Upper lobe of right lung (tissue), 1 donor: ENCODE measurements around the gene CNPY4. TPM values are rescaled to one million over a fixed set of nuclear protein-coding genes. Genes with fewer than 3 reads are reported as not detected.
A peak's percentile ranks its signal among the peaks of the same experiment; 100 is the strongest.

Source experiments
- ATAC-seq: fragments of 200-7000 bp; cut with Tn5 transposase; one replicate; pipeline ENCODE4 v1.9.1; 2020; ENCODE audit warnings: mild to moderate bottlenecking, moderate library complexity
- DNase-seq: peaks from one replicate; pipeline ENCODE4 v3.0.0-alpha.2; 2020
- H3K27ac ChIP-seq: fragments of 200-600 bp; one replicate; pipeline ENCODE4 v1.8.0; 2022
- H3K27me3 ChIP-seq: fragments of 200-600 bp; one replicate; pipeline ENCODE4 v1.8.0; 2022; ENCODE audit warnings: mild to moderate bottlenecking
- H3K36me3 ChIP-seq: fragments of 200-600 bp; one replicate; pipeline ENCODE4 v1.8.0; 2022
- H3K4me1 ChIP-seq: fragments of 200-600 bp; one replicate; pipeline ENCODE4 v1.8.0; 2022
- H3K4me3 ChIP-seq: fragments of 200-600 bp; one replicate; pipeline ENCODE4 v1.8.0; 2022; ENCODE audit warnings: mild to moderate bottlenecking
- H3K9me3 ChIP-seq: fragments of 200-600 bp; one replicate; pipeline ENCODE4 v1.8.0; 2022
- CTCF ChIP-seq: fragments of 200-600 bp; IDR thresholded peaks from one replicate; pipeline ENCODE4 v1.8.0; 2022; ENCODE audit warnings: antibody characterized with exemption
- intact Hi-C: fragments of 100-400 bp; cut with DNase I; formaldehyde crosslinking; loops from one replicate; pipeline ENCODE4 v1.11.0; 2022
- total RNA-seq: library from RNA; stranded (reverse); fragmentation: NEBNext Ultra II Directional; extraction: Animal tissue kit (Norgen Biotek cat#: 25700); gene quantifications from one replicate; pipeline ENCODE4 v1.2.1, GENCODE V29; 2021
- donor health status: DM: no; HTN: yes; CAD: no; lungs with severe emphysema.

Gene CNPY4
- total RNA-seq, 1 donor from 2014 or later = 9.8 TPM

- DNase-seq (peak; percentile 96), ATAC-seq (peak; percentile 91)
- Histone ChIP-seq H3K4me1 (peaks cover 25% of the 10 kb centered on the region), H3K9me3 (no peaks in the 10 kb centered on the region), H3K36me3 (peaks cover 58% of the 10 kb centered on the region), H3K4me3 (peak overlapping the region; percentile 97), H3K27ac (peak overlapping the region; percentile 76), H3K27me3 (no peaks in the 10 kb centered on the region)
- no peak for TF ChIP-seq CTCF
- intact Hi-C loops = no loop called here
Measured at GRCh38 chr7:100100420-100101015, 18.9 kb upstream of the CNPY4 start.

DNA sequence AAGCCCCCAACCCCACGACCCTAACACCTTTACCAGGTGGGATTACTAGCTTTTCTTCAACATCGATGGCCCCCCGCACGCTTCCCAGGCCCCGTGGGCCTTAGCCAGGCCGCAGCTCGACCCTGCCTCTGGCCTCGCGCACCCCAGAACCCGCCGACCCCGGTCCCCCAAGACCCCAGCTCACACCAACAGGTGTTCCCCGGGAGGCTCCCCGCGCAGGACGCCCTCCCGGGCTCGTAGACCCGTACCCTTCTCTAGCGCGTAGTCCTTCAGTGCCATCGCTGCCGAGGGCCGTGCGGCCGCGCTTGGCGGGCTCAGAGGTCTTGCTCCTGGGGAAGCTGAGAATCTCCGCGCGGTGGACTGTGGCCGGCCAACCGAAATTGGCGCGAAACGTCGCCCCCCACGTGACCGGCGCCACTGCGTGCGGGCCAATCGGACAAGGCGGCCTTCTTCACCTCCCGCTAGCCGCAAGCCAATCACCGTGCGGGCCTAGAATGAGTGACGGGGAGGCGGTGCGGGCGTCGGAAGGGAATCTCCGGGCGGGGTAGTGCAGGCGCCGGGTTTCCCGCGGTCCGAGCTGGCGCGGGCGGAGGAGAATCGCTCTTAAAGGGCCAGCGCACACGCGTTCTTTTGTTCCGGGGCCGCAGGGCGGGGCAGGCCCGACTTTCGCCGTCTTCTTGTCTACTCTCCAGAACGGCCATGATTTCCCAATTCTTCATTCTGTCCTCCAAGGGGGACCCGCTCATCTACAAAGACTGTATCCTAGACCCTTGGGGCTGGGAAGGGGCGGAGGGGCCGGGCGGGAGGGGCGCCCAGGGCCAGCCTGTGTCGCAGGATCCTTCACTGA lies 18.2 kb upstream of the CNPY4 start, which contains the start of the genes AP4M1 and MCM7:
TSS of gene AP4M1 (plus strand) at position 628 of the 847 bp plus-strand sequence. CDS start at position 700, 72 bp downstream.
TSS of gene MCM7 (minus strand) at position 382 of the 847 bp plus-strand sequence. CDS start at position 279, 103 bp downstream.
- no peaks in the 10 kb centered on the region for H3K9me3 ChIP-seq
- peaks cover 25% of the 10 kb centered on the region for H3K4me1 ChIP-seq
- DNase-seq = peak; percentile 100
- no peak for TF ChIP-seq CTCF
- no peaks in the 10 kb centered on the region for H3K27me3 ChIP-seq
- H3K36me3 ChIP-seq = peaks cover 57% of the 10 kb centered on the region
- H3K27ac ChIP-seq = peak within 1 kb of the TSS; percentile 94
- intact Hi-C loops = no loop called here
- peak within 1 kb of the TSS; percentile 97 for H3K4me3 ChIP-seq
- ATAC-seq = peak; percentile 94

DNA sequence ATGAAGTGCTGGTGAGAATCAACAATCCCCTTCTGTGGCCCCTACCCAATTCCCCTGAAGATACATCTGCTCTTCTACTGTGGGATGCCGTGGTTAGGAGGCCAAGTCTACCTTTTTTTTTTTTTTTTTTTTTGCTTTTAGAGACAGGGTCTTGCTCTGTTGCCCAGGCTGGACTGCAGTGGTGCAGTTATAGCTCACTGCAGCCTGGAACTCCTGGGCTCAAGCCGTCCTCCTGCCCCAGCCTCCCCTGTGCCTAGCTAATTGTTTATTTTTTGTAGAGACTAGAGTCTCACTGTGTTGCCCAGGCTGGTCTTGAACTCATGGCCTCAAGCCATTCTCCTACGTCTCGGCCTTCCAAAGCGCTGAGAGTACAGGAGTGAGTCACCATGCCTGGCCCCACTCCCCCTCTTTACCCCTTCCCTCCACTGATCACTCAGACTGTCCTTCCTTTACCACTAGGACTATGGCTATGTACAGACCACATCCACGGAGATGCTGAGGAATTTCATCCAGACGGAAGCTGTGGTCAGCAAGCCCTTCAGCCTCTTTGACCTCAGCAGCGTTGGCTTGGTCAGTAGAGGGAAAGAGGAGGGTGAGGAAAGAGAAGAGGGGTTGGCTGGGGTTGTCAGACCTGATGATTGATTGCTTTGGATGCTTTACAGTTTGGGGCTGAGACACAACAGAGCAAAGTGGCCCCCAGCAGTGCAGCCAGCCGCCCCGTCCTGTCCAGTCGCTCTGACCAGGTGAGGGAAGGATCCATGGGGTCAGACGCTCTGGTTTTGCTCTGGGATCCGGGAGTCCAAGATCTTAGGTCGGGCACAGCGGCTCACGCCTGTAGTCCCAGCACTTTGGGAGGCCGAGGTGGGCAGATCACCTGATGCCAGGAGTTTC lies 16.2 kb upstream of the CNPY4 start:
- ATAC-seq (no peak), DNase-seq (no peak)
- H3K27ac ChIP-seq = no peak overlapping the region
- H3K36me3 ChIP-seq = peaks cover 55% of the 10 kb centered on the region
- no peaks in the 10 kb centered on the region for H3K9me3 ChIP-seq
- no peak for TF ChIP-seq CTCF
- peaks cover 25% of the 10 kb centered on the region for H3K4me1 ChIP-seq
- no peaks in the 10 kb centered on the region for H3K27me3 ChIP-seq
- H3K4me3 ChIP-seq = no peak overlapping the region
- intact Hi-C loops = no loop called here

DNA sequence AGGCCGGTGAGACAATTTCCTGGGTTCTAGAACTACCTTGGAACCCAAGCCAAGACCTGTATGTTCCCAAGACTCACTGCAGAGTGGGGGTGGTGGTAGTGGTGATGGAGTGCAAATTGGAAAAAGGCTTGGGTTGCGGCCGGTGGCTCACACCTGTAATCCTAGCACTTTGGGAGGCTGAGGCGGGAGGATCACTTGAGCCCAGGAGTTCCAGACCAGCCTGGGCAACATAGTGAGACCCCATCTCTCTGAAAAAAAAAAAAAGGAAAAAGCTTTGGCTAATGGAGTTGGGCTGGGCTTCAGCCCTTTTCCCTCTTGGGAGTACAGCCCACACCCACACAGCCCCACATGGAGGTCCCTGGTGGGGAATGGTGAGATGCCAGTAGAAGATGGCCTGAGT lies 13.9 kb upstream of the CNPY4 start:
- H3K36me3 ChIP-seq = peaks cover 62% of the 10 kb centered on the region
- TF ChIP-seq CTCF = no peak
- H3K4me1 ChIP-seq = peaks cover 11% of the 10 kb centered on the region
- intact Hi-C loops = no loop called here
- H3K27ac ChIP-seq = no peak overlapping the region
- DNase-seq = no peak
- no peak overlapping the region for H3K4me3 ChIP-seq
- no peaks in the 10 kb centered on the region for H3K9me3 ChIP-seq
- ATAC-seq = no peak
- H3K27me3 ChIP-seq = no peaks in the 10 kb centered on the region

DNA sequence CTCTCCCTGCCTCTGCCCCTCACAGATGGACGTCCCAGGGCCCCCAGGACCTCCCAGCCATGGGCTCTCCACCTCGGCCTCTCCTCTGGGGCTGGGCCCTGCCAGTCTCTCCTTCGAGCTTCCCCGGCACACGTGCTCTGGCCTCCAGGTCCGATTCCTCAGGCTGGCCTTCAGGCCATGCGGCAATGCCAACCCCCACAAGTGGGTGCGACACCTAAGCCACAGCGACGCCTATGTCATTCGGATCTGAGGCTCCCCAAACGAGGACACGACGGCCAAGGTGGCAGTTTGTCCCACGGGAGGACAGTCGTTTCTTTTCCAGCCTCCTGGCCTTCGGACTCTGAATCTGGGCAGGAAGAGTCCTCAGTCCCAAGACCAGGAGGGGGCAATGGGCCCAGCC lies 12.8 kb upstream of the CNPY4 start:
- peaks cover 72% of the 10 kb centered on the region for H3K36me3 ChIP-seq
- ATAC-seq (no peak), DNase-seq (no peak)
- H3K4me1 ChIP-seq = peaks cover 7% of the 10 kb centered on the region
- H3K27me3 ChIP-seq = no peaks in the 10 kb centered on the region
- no peaks in the 10 kb centered on the region for H3K9me3 ChIP-seq
- H3K4me3 ChIP-seq = no peak overlapping the region
- H3K27ac ChIP-seq = no peak overlapping the region
- TF ChIP-seq CTCF = no peak
- intact Hi-C loops = no loop called here
